DOHH2 (cell line): Measurements from ENCODE around the gene STIL.

ENCODE experiments used
- CTCF ChIP-seq: fragments of 200-600 bp; sonication (generic); IDR thresholded peaks from one replicate; pipeline ENCODE4 v1.5.1; 2014; ENCODE audit warnings: antibody characterized with exemption, mild to moderate bottlenecking, low read depth, low read length; ENCODE audit not compliant: poor library complexity, severe bottlenecking
- EZH2phosphoT487 ChIP-seq: fragments of 200-600 bp; sonication (generic); IDR thresholded peaks from 2 replicates; pipeline ENCODE4 v1.6.1; 2017; ENCODE audit warnings: borderline replicate concordance, mild to moderate bottlenecking, antibody characterized with exemption, low read length, moderate library complexity, mixed read lengths

GRCh38 chr1:47244339-47244862 lies 69.5 kb downstream of the STIL start:
- no peak for TF ChIP-seq CTCF
- no peak for TF ChIP-seq EZH2phosphoT487
